NCI-H146 treated with DMSO at 0.1 percent for 48 hours (cell line): ENCODE results near the gene NDUFA12.
"Not testable (repeated sequence)": the region's sequence is repeated elsewhere in the genome, so short reads cannot be mapped to it uniquely, and the experiment has no call there.

ENCODE experiments used
- DNase-seq: peaks from one replicate; lab custom pipeline; 2025; ENCODE audit not compliant: unreplicated experiment; lab: John Stamatoyannopoulos, UW

NDUFA12 gene

GRCh38 chr12:95003213-95003920 is at the start of gene NDUFA12:
TSS of gene NDUFA12 (minus strand) at chr12:95003697. CDS start at chr12:95003680, 17 bp downstream.
- DNase-seq: peak; percentile 86

GRCh38 chr12:95051241-95051640 is 47.7 kb upstream of the NDUFA12 start:
- no peak for DNase-seq

DNA sequence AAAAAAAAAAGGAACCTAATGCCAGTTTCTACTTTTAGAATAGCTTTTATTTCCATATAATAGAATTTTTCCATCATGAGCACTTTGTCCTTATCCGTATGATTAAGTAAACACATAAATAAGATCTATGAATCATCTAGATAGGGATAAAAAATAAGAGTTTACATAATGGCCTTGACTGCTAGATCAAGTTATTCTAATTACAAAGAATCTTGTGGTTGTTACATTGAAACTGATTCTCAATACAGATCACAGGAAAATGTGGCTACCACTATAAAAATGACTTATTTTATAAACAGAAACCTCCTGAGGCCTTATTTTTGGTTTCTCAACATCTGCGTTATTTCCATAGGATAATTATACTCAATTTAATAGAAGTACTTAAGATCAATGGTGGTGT is 34.4 kb upstream of the NDUFA12 start:
- DNase-seq: no peak

GRCh38 chr12:95034750-95035149 is 31.3 kb upstream of the NDUFA12 start:
- DNase-seq: no peak

- DNase-seq: no peak
These were observed 19.0 kb upstream of the NDUFA12 start for GRCh38 chr12:95022477-95022876.

DNA sequence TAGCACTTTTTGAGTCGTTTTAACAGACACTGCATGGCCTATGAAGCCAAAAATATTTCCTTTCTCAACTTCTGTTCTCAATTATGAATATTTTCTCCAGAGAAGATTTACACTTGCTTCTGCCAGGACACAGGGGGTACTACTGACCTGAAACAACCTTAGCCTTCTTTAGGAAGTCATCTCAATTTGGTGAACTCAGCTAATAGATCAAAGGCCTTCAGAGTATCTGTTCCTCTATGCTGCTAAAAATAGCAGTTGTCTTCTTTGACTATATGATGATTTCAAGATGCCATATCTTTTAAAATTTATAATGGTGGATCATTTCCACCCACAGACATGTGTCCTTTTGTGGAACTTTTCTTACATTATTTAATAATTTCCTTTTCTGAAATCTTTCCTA is 14.0 kb upstream of the NDUFA12 start:
- DNase-seq: no peak

- no peak for DNase-seq
These were observed 12.6 kb upstream of the NDUFA12 start for GRCh38 chr12:95016120-95016519.

DNA sequence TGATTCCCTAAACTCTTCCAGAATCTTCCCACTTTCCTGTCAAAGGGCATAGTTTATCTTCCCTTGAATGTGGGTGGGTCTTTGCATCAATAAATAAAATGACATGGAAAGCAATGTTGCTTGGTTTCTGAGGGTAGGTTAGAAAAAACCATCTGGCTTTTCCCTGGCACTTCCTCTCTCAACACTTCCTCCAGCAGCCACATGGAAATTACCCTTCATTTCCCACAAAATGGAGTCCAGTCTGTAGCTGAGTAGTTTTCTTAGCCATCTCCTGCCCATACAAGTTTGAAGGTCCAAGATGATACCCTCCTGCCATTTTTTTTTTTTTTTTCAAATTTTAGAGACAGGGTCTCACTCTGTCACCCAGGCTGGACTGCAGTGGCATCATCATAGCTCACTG is 11.1 kb upstream of the NDUFA12 start:
- no peak for DNase-seq

- no peak for DNase-seq
These were observed 2.7 kb upstream of the NDUFA12 start for GRCh38 chr12:95006206-95006605.

DNA sequence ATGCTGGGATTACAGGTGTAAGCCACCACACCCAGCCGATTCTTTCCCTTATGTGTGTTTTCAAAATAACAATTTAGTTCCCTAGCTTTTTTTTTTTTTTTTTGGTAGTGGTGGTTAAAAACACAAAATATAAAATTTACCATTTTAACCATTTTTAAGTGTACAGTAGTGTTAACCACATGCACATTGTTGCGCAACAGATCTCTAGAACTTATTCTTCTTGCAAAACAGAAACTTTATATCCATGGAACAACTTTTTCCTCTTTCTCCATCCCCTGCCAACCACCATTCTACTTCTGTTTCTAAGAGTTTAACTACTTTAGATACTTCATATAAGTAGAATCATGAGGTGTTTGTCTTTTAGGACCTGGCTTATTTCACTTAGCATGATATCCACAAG is 1.1 kb upstream of the NDUFA12 start:
- no peak for DNase-seq

GRCh38 chr12:95003921-95004272 is 400 bp upstream of the NDUFA12 start:
- no peak for DNase-seq

DNA sequence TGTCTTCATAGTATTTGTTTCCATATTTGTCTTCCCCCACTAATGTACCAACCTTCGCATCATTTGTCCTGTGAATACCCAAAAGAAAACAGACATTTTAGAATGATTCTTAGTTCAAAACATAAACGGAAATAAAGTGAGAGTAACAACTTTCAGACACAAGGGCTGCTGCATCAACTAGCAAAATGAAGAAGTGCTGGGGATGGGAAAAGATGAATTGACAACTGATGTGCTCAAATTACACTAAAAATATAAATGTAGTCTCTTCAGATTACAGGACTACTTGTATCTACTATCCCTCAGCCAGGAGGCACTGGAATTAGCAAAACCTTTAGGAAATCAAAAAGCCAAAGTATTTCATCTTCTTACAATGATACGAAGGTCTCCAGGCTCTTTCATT is 743 bp downstream of the NDUFA12 start:
- peak; percentile 12 for DNase-seq

DNA sequence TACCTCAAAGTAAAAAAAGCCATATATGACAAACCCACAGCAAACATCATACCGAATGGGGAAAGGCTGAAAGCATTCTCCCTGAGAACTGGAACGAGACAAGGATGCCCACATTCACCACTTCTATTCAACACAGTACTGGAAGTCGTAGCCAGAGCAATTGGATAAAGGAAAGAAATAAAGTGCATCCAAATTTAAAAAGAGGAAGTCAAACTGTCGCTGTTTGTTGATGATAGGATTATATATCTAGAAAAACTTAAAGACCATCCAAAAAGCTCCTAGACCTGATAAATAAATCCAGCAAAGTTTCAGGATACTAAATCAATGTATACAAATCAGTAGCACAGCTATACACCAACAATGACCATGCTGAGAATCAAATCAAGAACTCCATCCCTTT is 5.2 kb downstream of the NDUFA12 start:
- no peak for DNase-seq

DNA sequence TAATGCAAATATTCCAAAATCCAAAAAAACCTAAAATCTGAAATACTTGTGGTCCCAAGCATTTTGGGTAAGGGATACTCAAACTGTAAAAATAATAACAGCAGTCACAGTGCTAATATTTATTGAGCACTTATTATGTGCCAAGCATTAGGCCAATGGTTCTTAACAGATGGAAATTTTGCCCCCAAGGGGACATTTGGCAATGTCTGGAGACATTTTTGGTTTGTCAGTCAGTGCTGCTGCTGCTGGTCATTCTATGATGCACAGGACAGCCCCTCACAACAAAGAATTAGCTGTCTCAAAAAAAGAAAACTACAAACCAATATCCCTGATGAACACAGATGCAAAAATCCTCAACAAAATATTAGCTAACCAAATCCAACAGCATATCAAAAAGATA is 5.8 kb downstream of the NDUFA12 start:
- DNase-seq: no peak

DNA sequence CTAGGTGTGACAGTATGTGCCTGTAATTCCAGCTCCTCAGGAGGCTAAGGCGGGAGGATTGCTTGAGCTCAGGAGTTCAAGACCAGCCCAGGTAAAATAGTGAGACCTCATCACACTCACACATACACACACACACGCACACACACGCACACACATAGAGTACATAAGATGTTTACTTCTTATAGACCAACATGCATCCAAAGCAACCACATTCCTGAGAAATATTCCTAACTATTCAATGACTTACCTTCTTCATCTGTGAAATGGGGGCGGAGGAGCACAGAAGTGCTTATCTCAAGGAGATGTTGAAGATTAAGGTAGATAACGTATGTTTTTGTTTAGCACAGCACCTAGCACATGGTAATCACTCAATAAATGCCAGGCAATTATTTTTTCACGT is 6.4 kb downstream of the NDUFA12 start:
- DNase-seq: no peak

GRCh38 chr12:94994312-94994711 is 9.2 kb downstream of the NDUFA12 start:
- DNase-seq: no peak

- not testable (repeated sequence) for DNase-seq
These were observed 9.6 kb downstream of the NDUFA12 start for GRCh38 chr12:94993855-94994254.

- no peak for DNase-seq
These were observed 13.3 kb downstream of the NDUFA12 start for GRCh38 chr12:94990222-94990621.

- no peak for DNase-seq
These were observed 15.0 kb downstream of the NDUFA12 start for GRCh38 chr12:94988471-94988870.

DNA sequence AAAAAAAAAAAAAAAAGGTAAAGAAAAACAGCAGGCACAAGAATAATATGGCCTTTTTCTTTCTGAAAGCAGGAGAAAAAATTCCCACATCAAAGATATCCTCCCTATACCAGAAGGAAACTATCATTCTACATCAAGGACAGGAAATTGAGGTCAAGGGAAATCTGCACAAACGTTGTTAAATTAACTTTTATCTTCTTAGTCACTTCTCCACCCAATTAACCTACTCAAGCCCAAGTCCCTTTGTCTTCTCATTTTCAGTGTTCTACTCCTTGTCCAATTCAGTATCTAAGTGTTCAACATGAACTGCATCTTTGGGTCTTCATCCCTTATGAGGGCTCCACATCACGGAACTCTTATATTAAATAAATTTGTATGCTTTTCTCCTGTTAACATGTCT is 15.7 kb downstream of the NDUFA12 start:
- DNase-seq: no peak

- no peak for DNase-seq
These were observed 16.3 kb downstream of the NDUFA12 start for GRCh38 chr12:94987076-94987669.

DNA sequence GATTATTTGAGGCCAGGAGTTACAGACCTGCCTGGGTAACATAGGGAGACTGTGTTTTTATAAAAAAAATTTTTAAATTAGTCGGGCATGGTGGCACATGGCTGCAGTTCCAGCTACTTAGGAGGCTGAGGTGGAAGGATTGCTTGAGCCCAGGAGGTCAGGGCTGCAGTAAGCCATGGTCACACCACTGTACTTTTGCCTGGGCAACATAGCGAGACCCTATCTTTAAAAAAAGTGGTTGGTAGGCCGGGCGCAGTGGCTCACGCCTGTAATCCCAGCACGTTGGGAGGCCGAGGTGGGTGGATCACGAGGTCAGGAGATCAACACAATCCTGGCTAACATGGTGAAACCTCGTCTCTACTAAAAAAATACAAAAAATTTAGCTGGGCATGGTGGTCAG is 18.4 kb downstream of the NDUFA12 start:
- DNase-seq: not testable (repeated sequence)

DNA sequence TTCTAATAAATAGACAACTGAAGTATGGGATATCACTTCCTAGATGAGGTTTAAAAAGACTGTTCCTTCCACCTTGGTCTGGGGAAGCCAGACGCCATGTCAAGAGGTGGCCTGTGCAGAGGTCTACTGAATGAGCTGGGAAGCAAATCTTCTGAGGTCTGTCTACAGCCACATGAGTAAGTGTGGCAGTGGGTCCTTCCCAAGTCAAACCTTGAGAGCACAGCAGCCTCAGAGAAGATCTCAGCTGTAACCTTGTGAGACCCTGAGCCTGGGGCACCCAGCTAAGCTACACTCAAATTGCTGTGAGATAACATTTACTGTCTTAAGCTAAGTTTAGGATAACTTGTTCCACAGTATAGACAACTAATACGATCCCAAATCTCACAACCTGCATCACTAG is 20.2 kb downstream of the NDUFA12 start:
- DNase-seq: no peak
